ENCODE measurements around the gene CEMIP.

GRCh38 chr15:80939216-80939615, 160.0 kb downstream of the CEMIP start:
- TF ChIP-seq CTCF (IDR thresholded peaks at IDR 0.05) (no peak), POLR2A (IDR thresholded peaks at IDR 0.05; ENCODE audit: low read depth) (no peak), POLR2AphosphoS5 (IDR thresholded peaks at IDR 0.05) (no peak), EP300 (IDR thresholded peaks at IDR 0.05) (no peak)
